ENCODE data around the gene LRMDA. TPM values are rescaled to one million over a fixed set of nuclear protein-coding genes. Genes with fewer than 3 reads are reported as not detected.

LRMDA gene
- total and polyA plus RNA-seq, 2 donors from 2014 or later = 23.2 to 48.6 TPM

- intact Hi-C loops (cut with DNase I) = no loop called here
- Histone ChIP-seq H3K4me3 (ENCODE audit: low read length in 3 of 3) (no peak overlapping the region), H3K27me3 (ENCODE audit: control insufficient read depth, insufficient read depth, low read length) (no peaks in the 10 kb centered on the region), H3K36me3 (ENCODE audit: control insufficient read depth in 2 of 3, insufficient read depth in 3 of 3, low read length in 3 of 3) (no peaks in the 10 kb centered on the region), H3K9ac (ENCODE audit: low read length in 3 of 3) (no peak overlapping the region), H3K9me3 (ENCODE audit: control insufficient read depth in 2 of 3, insufficient read depth in 1 of 3, low read length in 3 of 3) (no peaks in the 10 kb centered on the region), H3K27ac (ENCODE audit: low read depth in 2 of 2, low read length in 2 of 2) (no peak overlapping the region), H3K4me1 (ENCODE audit: control insufficient read depth in 2 of 3, insufficient read depth in 2 of 3, low read depth in 1 of 3, low read length in 3 of 3) (peaks cover 0 to 4% (median 0%) of the 10 kb centered on the region in 3 donors)
- DNase-seq (no peak), FAIRE-seq (no peak)
- no peak for TF ChIP-seq CTCF (IDR thresholded peaks at IDR 0.05; ENCODE audit: borderline replicate concordance, extremely low read depth, insufficient read depth)
Observed at GRCh38 chr10:76126607-76127527, 695.4 kb downstream of the LRMDA start.

GRCh38 chr10:76127984-76128589 is 696.7 kb downstream of the LRMDA start:
- no peaks in the 10 kb centered on the region for H3K36me3 ChIP-seq (ENCODE audit: control insufficient read depth in 2 of 3, insufficient read depth in 3 of 3, low read length in 3 of 3)
- peaks cover 0 to 4% (median 0%) of the 10 kb centered on the region in 3 donors for H3K4me1 ChIP-seq (ENCODE audit: control insufficient read depth in 2 of 3, insufficient read depth in 2 of 3, low read depth in 1 of 3, low read length in 3 of 3)
- no peak overlapping the region for H3K9ac ChIP-seq (ENCODE audit: low read length in 3 of 3)
- FAIRE-seq (no peak), DNase-seq (peak in 4 of 5 donors; percentile 35 to 70 (median 54))
- no peak overlapping the region for H3K4me3 ChIP-seq (ENCODE audit: low read length in 3 of 3)
- H3K27me3 ChIP-seq (ENCODE audit: control insufficient read depth, insufficient read depth, low read length) = no peaks in the 10 kb centered on the region
- peak overlapping the region in 1 of 2 donors; percentile 5 for H3K27ac ChIP-seq (ENCODE audit: low read depth in 2 of 2, low read length in 2 of 2)
- intact Hi-C loops (cut with DNase I) = no loop called here
- TF ChIP-seq CTCF (IDR thresholded peaks at IDR 0.05; ENCODE audit: borderline replicate concordance, extremely low read depth, insufficient read depth) = no peak
- H3K9me3 ChIP-seq (ENCODE audit: control insufficient read depth in 2 of 3, insufficient read depth in 1 of 3, low read length in 3 of 3) = no peaks in the 10 kb centered on the region

- FAIRE-seq (no peak), DNase-seq (no peak)
- Histone ChIP-seq H3K27me3 (ENCODE audit: control insufficient read depth, insufficient read depth, low read length) (no peaks in the 10 kb centered on the region), H3K9ac (ENCODE audit: low read length in 3 of 3) (no peak overlapping the region), H3K36me3 (ENCODE audit: control insufficient read depth in 2 of 3, insufficient read depth in 3 of 3, low read length in 3 of 3) (no peaks in the 10 kb centered on the region), H3K9me3 (ENCODE audit: control insufficient read depth in 2 of 3, insufficient read depth in 1 of 3, low read length in 3 of 3) (no peaks in the 10 kb centered on the region), H3K27ac (ENCODE audit: low read depth in 2 of 2, low read length in 2 of 2) (no peak overlapping the region), H3K4me3 (ENCODE audit: low read length in 3 of 3) (no peak overlapping the region), H3K4me1 (ENCODE audit: control insufficient read depth in 2 of 3, insufficient read depth in 2 of 3, low read depth in 1 of 3, low read length in 3 of 3) (peaks cover 0 to 4% (median 0%) of the 10 kb centered on the region in 3 donors)
- intact Hi-C loops (cut with DNase I) = no loop called here
- TF ChIP-seq CTCF (IDR thresholded peaks at IDR 0.05; ENCODE audit: borderline replicate concordance, extremely low read depth, insufficient read depth) = no peak
Observed at GRCh38 chr10:76129213-76129612, 697.8 kb downstream of the LRMDA start.
